SK-N-SH treated with all-trans-retinoic acid at 6 μM for 48 hours (cell line): ENCODE data around the gene IL18R1.

Source experiments
- ATAC-seq: fragments of 200-7000 bp; cut with Tn5 transposase; 3 replicates; pipeline ENCODE4 v1.9.1; 2020; ENCODE audit warnings: mild to moderate bottlenecking, moderate library complexity
- ARNTL ChIP-seq: fragments of 450-650 bp; formaldehyde crosslinking; IDR thresholded peaks from 2 replicates; pipeline ENCODE4 v1.5.0; 2020; ENCODE audit warnings: low read depth, mild to moderate bottlenecking, moderate library complexity, borderline replicate concordance
- BACH2 ChIP-seq: fragments of 250-450 bp; sonication (Bioruptor Pico); IDR thresholded peaks from 2 replicates; pipeline ENCODE4 v1.9.0; 2021; ENCODE audit warnings: mild to moderate bottlenecking, borderline replicate concordance
- CREB5 ChIP-seq: fragments of 250-450 bp; sonication (Bioruptor Pico); IDR thresholded peaks from 2 replicates; pipeline ENCODE4 v1.5.1; 2020; ENCODE audit warnings: low read depth, mild to moderate bottlenecking, moderate library complexity
- CSDC2 ChIP-seq: fragments of 250-450 bp; sonication (Bioruptor Pico); IDR thresholded peaks from 2 replicates; pipeline ENCODE4 v1.5.0; 2020; ENCODE audit warnings: mild to moderate bottlenecking, moderate library complexity
- CSRNP3 ChIP-seq: fragments of 250-450 bp; sonication (Bioruptor Pico); IDR thresholded peaks from 2 replicates; pipeline ENCODE4 v1.5.1; 2021; ENCODE audit warnings: mild to moderate bottlenecking, moderate library complexity
- ESRRG ChIP-seq: fragments of 250-450 bp; sonication (Bioruptor Pico); IDR thresholded peaks from 2 replicates; pipeline ENCODE4 v1.6.1; 2021; ENCODE audit warnings: mild to moderate bottlenecking
- GLIS3 ChIP-seq: fragments of 250-450 bp; sonication (Bioruptor Pico); IDR thresholded peaks from 2 replicates; pipeline ENCODE4 v1.5.0; 2020; ENCODE audit warnings: mild to moderate bottlenecking, moderate library complexity
- ISL1 ChIP-seq: fragments of 250-450 bp; sonication (Bioruptor Pico); IDR thresholded peaks from 2 replicates; pipeline ENCODE4 v2.1.2; 2022; ENCODE audit warnings: mild to moderate bottlenecking, moderate library complexity
- OSR1 ChIP-seq: fragments of 250-450 bp; sonication (Bioruptor Pico); IDR thresholded peaks from 2 replicates; pipeline ENCODE4 v1.8.0; 2022; ENCODE audit warnings: moderate library complexity, mild to moderate bottlenecking, inconsistent platforms
- POU6F1 ChIP-seq: fragments of 250-450 bp; sonication (Bioruptor Pico); IDR thresholded peaks from 2 replicates; pipeline ENCODE4 v1.8.0; 2021; ENCODE audit warnings: low read depth, mild to moderate bottlenecking, moderate library complexity, borderline replicate concordance
- PPARA ChIP-seq: fragments of 250-450 bp; sonication (Bioruptor Pico); IDR thresholded peaks from 2 replicates; pipeline ENCODE4 v1.5.0; 2020; ENCODE audit warnings: mild to moderate bottlenecking, borderline replicate concordance
- RARB ChIP-seq: fragments of 250-450 bp; sonication (Bioruptor Pico); IDR thresholded peaks from 2 replicates; pipeline ENCODE4 v1.8.0; 2021; ENCODE audit warnings: mild to moderate bottlenecking, moderate library complexity
- SNAI2 ChIP-seq: fragments of 250-450 bp; sonication (Bioruptor Pico); IDR thresholded peaks from 2 replicates; pipeline ENCODE4 v1.5.0; 2020; ENCODE audit warnings: mild to moderate bottlenecking, moderate library complexity
- TCF4 ChIP-seq: fragments of 250-450 bp; sonication (Bioruptor Pico); IDR thresholded peaks from 2 replicates; pipeline ENCODE4 v1.8.0; 2021; ENCODE audit warnings: mild to moderate bottlenecking, moderate library complexity, borderline replicate concordance
- TOX ChIP-seq: fragments of 250-450 bp; sonication (Bioruptor Pico); IDR thresholded peaks from 2 replicates; pipeline ENCODE4 v1.8.0; 2021; ENCODE audit warnings: mild to moderate bottlenecking, moderate library complexity, borderline replicate concordance
- TSHZ2 ChIP-seq: fragments of 250-450 bp; sonication (Bioruptor Pico); IDR thresholded peaks from 2 replicates; pipeline ENCODE4 v1.5.0; 2020; ENCODE audit warnings: mild to moderate bottlenecking, moderate library complexity
- ZC3H10 ChIP-seq: fragments of 250-450 bp; sonication (Bioruptor Pico); IDR thresholded peaks from 2 replicates; pipeline ENCODE4 v1.5.1; 2021; ENCODE audit warnings: mild to moderate bottlenecking, moderate library complexity
- ZFP3 ChIP-seq: fragments of 250-450 bp; sonication (Bioruptor Pico); IDR thresholded peaks from 2 replicates; pipeline ENCODE4 v1.5.0; 2020; ENCODE audit warnings: mild to moderate bottlenecking, moderate library complexity
- ZNF565 ChIP-seq: fragments of 450-650 bp; formaldehyde crosslinking; conservative IDR thresholded peaks from 2 replicates; pipeline ENCODE4 v1.5.0; 2020; ENCODE audit warnings: low read depth, mild to moderate bottlenecking, moderate library complexity
- ZNF70 ChIP-seq: fragments of 450-650 bp; formaldehyde crosslinking; IDR thresholded peaks from 2 replicates; pipeline ENCODE4 v1.5.0; 2020; ENCODE audit warnings: mild to moderate bottlenecking, moderate library complexity
- ZNF8 ChIP-seq: fragments of 450-650 bp; formaldehyde crosslinking; IDR thresholded peaks from 2 replicates; pipeline ENCODE4 v1.5.0; 2020; ENCODE audit warnings: mild to moderate bottlenecking, moderate library complexity

Gene IL18R1

GRCh38 chr2:102336502-102336945, 19.1 kb upstream of the IL18R1 start:
- TF ChIP-seq TCF4 (CRISPR knock-in tag) (no peak), RARB (no peak), ZNF70 (CRISPR knock-in tag) (no peak), TSHZ2 (CRISPR knock-in tag) (no peak), SNAI2 (CRISPR knock-in tag) (no peak), CREB5 (CRISPR knock-in tag) (no peak), CSRNP3 (no peak), ZFP3 (CRISPR knock-in tag) (no peak), ESRRG (no peak), ISL1 (no peak), GLIS3 (CRISPR knock-in tag) (no peak)
- ATAC-seq: no peak

- ATAC-seq: no peak
- TF ChIP-seq TOX (no peak), GLIS3 (CRISPR knock-in tag) (no peak), OSR1 (CRISPR knock-in tag) (no peak), SNAI2 (CRISPR knock-in tag) (no peak), CREB5 (CRISPR knock-in tag) (no peak), ZNF565 (CRISPR knock-in tag) (no peak), POU6F1 (CRISPR knock-in tag) (no peak), CSRNP3 (no peak), RARB (no peak), TCF4 (CRISPR knock-in tag) (no peak), ZNF8 (no peak), ARNTL (CRISPR knock-in tag) (no peak), ZNF70 (CRISPR knock-in tag) (no peak), TSHZ2 (CRISPR knock-in tag) (no peak), CSDC2 (CRISPR knock-in tag) (no peak), PPARA (CRISPR knock-in tag) (no peak), ZC3H10 (CRISPR knock-in tag) (no peak), ISL1 (no peak), BACH2 (CRISPR knock-in tag) (no peak), ESRRG (no peak)
Measured at GRCh38 chr2:102337012-102337411, 18.6 kb upstream of the IL18R1 start.
